GM19238 (cell line): Measurements from ENCODE around the gene HSPBP1.
"Not testable (repeated sequence)": the region's sequence is repeated elsewhere in the genome, so short reads cannot be mapped to it uniquely, and the experiment has no call there.

Experiments used
- DNase-seq: peaks from one replicate; pipeline ENCODE4 v3.0.0; 2011; ENCODE audit warnings: low spot score; ENCODE audit not compliant: insufficient read length

Gene HSPBP1

GRCh38 chr19:55279770-55280643, at the start of gene HSPBP1:
TSS of gene HSPBP1 (minus strand) at chr19:55280110. CDS start at chr19:55279608, 502 bp downstream.
- peak; percentile 89 for DNase-seq

- not testable (repeated sequence) for DNase-seq
These were observed 48.9 kb upstream of the HSPBP1 start for GRCh38 chr19:55328774-55329318.

GRCh38 chr19:55325172-55325571, 45.3 kb upstream of the HSPBP1 start, which contains the start of gene TMEM150B:
TSS of gene TMEM150B (minus strand) at chr19:55325341. CDS start at chr19:55321036, 4,305 bp downstream.
- no peak for DNase-seq

- DNase-seq = no peak
These were observed 44.8 kb upstream of the HSPBP1 start for GRCh38 chr19:55324662-55325061.

- no peak for DNase-seq
These were observed 42.4 kb upstream of the HSPBP1 start for GRCh38 chr19:55322204-55322885.

- no peak for DNase-seq
These were observed 41.7 kb upstream of the HSPBP1 start for GRCh38 chr19:55321466-55322137.

- DNase-seq = no peak
These were observed 41.0 kb upstream of the HSPBP1 start for GRCh38 chr19:55320844-55321419.

- DNase-seq = peak; percentile 37
These were observed 39.9 kb upstream of the HSPBP1 start for GRCh38 chr19:55319785-55320184.

GRCh38 chr19:55316646-55317045, 36.7 kb upstream of the HSPBP1 start:
- no peak for DNase-seq

- DNase-seq = no peak
These were observed 36.1 kb upstream of the HSPBP1 start for GRCh38 chr19:55315956-55316525.

- DNase-seq = no peak
These were observed 34.5 kb upstream of the HSPBP1 start for GRCh38 chr19:55314396-55314795.

GRCh38 chr19:55312621-55313512, 33.0 kb upstream of the HSPBP1 start:
- no peak for DNase-seq

- DNase-seq = no peak
These were observed 31.9 kb upstream of the HSPBP1 start for GRCh38 chr19:55311797-55312196.

GRCh38 chr19:55311397-55311796, 31.5 kb upstream of the HSPBP1 start:
- no peak for DNase-seq

GRCh38 chr19:55310498-55310897, 30.6 kb upstream of the HSPBP1 start:
- DNase-seq = no peak

GRCh38 chr19:55309448-55309847, 29.5 kb upstream of the HSPBP1 start:
- no peak for DNase-seq

- DNase-seq = no peak
These were observed 28.4 kb upstream of the HSPBP1 start for GRCh38 chr19:55308281-55308680.

- DNase-seq = no peak
These were observed 26.8 kb upstream of the HSPBP1 start for GRCh38 chr19:55306712-55307111.

GRCh38 chr19:55305983-55306562, 26.2 kb upstream of the HSPBP1 start:
- no peak for DNase-seq
